Measurements from ENCODE around the gene IL1F10. TPM values are rescaled to one million over a fixed set of nuclear protein-coding genes. Genes with fewer than 3 reads are reported as not detected.

Gene IL1F10
- total and polyA plus RNA-seq, 2 of the 13 experiments (the other 11 are each of a cell fraction or from before 2014, with no cell fraction given), result not detected

DNA sequence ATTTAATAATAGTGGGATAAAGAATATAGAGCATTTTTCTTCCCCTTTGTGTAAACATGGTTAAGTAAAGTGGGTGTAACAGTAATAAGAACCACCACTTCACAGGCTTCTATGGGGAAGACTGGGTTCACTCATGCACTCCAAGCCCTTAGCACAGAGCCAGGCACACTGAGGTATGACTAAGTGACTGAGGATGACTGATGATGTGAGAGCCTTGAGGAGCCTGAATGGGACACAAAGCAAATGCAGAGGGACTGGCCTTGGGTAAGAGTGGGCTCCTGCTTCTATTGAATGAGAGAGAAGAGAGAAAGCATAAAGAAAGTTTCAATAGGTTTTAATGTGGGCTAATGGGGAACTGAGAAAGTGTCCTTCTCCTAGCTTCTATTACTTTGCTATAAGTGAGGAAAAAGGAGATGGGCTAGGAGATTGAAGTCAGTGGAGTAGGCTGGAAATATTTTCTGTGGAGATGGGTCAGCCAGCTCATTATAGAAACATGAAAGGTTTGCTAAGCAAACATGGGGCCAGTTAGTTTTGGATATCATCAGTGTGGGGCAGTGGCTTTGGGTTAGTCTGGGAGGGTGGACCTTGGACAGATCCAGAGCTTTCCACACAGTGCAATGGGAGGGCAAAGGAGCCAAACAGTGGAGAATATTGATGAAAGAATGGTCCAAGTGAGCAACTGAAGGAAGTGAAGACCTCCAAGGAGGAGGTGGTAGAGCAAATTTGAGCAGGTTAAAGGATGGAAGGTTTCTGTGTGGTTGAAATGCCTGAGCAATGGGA lies 20.6 kb downstream of the IL1F10 start (continued):
- TF ChIP-seq ZFP36 (IDR thresholded peaks at IDR 0.05; ENCODE audit: borderline replicate concordance, low read depth, low read length, partially characterized antibody) (no peak), ZNF570 (CRISPR knock-in tag; IDR thresholded peaks at IDR 0.05; ENCODE audit: borderline replicate concordance) (no peak), ZNF782 (CRISPR knock-in tag; IDR thresholded peaks at IDR 0.05; ENCODE audit: borderline replicate concordance) (no peak), ZBTB21 (CRISPR knock-in tag; IDR thresholded peaks at IDR 0.05) (no peak), ZNF160 (CRISPR knock-in tag; IDR thresholded peaks at IDR 0.05) (no peak), FOXA1 (IDR thresholded peaks at IDR 0.05) (no peak; the same call in 1 of the 2 replicates), FOXA1 (CRISPR knock-in tag; IDR thresholded peaks at IDR 0.05) (peak; percentile 82), BATF2 (CRISPR knock-in tag; IDR thresholded peaks at IDR 0.05) (no peak), KDM2A (CRISPR knock-in tag; IDR thresholded peaks at IDR 0.05; ENCODE audit: borderline replicate concordance, low read depth) (no peak), NFYB (CRISPR knock-in tag; IDR thresholded peaks at IDR 0.05) (no peak), ETV6 (CRISPR knock-in tag; conservative IDR thresholded peaks at IDR 0.05) (no peak), AHR (CRISPR knock-in tag; IDR thresholded peaks at IDR 0.05) (no peak), DRAP1 (CRISPR knock-in tag; IDR thresholded peaks at IDR 0.05) (peak; percentile 63; the same call in 1 of the 2 replicates), SNAI1 (CRISPR knock-in tag; IDR thresholded peaks at IDR 0.05; ENCODE audit: borderline replicate concordance) (no peak), MTERF4 (CRISPR knock-in tag; IDR thresholded peaks at IDR 0.05) (no peak), ZNF709 (CRISPR knock-in tag; IDR thresholded peaks at IDR 0.05) (no peak)
- TF ChIP-seq, protein P1, sequence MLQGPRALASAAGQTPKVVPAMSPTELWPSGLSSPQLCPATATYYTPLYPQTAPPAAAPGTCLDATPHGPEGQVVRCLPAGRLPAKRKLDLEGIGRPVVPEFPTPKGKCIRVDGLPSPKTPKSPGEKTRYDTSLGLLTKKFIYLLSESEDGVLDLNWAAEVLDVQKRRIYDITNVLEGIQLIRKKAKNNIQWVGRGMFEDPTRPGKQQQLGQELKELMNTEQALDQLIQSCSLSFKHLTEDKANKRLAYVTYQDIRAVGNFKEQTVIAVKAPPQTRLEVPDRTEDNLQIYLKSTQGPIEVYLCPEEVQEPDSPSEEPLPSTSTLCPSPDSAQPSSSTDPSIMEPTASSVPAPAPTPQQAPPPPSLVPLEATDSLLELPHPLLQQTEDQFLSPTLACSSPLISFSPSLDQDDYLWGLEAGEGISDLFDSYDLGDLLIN (CRISPR knock-in tag; IDR thresholded peaks at IDR 0.05; ENCODE audit: borderline replicate concordance), result no peak
- TF ChIP-seq, protein P2, sequence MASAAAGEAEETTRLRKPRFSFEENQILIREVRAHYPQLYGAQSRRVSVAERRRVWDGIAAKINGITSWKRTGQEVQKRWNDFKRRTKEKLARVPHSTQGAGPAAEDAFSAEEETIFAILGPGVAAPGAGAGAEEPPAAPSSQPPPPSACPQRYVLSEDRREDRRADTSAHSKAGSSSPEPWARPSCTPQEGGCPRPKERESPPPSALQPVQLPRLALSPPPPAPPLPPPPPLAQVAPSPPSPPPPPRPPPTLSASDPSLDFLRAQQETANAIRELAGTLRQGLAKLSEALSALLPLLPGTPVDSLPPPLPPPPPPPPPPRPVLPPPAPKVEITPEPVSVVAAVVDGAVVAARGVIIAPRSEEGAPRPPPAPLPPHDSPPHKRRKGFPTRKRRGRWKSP (CRISPR knock-in tag; IDR thresholded peaks at IDR 0.05), result peak; percentile 63; the same call in 1 of the 2 replicates
- TF ChIP-seq, protein P3, sequence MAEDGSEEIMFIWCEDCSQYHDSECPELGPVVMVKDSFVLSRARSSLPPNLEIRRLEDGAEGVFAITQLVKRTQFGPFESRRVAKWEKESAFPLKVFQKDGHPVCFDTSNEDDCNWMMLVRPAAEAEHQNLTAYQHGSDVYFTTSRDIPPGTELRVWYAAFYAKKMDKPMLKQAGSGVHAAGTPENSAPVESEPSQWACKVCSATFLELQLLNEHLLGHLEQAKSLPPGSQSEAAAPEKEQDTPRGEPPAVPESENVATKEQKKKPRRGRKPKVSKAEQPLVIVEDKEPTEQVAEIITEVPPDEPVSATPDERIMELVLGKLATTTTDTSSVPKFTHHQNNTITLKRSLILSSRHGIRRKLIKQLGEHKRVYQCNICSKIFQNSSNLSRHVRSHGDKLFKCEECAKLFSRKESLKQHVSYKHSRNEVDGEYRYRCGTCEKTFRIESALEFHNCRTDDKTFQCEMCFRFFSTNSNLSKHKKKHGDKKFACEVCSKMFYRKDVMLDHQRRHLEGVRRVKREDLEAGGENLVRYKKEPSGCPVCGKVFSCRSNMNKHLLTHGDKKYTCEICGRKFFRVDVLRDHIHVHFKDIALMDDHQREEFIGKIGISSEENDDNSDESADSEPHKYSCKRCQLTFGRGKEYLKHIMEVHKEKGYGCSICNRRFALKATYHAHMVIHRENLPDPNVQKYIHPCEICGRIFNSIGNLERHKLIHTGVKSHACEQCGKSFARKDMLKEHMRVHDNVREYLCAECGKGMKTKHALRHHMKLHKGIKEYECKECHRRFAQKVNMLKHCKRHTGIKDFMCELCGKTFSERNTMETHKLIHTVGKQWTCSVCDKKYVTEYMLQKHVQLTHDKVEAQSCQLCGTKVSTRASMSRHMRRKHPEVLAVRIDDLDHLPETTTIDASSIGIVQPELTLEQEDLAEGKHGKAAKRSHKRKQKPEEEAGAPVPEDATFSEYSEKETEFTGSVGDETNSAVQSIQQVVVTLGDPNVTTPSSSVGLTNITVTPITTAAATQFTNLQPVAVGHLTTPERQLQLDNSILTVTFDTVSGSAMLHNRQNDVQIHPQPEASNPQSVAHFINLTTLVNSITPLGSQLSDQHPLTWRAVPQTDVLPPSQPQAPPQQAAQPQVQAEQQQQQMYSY (CRISPR knock-in tag; IDR thresholded peaks at IDR 0.05), result no peak

Measured in HepG2 (cell line).